ENCODE results near the gene FAM107A.

DNA sequence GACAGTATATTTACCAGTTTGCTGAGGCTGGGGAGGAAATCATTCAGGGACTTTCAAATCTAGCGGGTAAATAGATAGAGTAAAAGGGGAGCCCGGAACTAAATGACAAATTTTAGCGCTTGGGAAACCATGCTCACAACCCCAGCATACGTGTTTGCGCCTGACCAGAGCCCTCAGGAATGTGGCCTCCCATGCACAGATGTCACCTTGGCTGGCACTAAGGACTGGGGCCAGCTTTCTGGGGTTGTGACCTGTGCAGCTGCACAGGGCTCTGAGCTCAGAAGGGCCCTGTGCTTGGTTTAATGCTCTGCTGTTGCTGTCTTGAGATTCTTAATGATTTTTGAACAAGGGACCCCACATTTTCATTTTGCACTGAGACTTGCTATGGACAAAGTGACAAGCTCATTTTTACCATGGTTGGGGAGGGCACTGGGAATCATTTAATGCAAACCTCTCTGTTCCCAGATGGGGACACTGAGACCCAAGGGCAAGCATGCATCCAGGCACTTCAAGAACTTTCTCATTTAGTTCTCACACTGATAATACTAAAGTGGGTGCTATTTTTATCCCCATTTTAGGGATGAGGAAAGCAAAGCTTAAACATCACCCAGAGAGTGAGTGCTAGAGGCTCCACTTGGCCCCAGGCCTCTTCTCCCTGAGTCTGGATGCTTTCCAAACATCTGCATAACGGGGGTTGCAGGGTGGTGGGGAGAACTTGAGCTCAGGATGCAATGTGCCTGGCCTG is 44.1 kb upstream of the FAM107A start:
- TF ChIP-seq, protein P1, sequence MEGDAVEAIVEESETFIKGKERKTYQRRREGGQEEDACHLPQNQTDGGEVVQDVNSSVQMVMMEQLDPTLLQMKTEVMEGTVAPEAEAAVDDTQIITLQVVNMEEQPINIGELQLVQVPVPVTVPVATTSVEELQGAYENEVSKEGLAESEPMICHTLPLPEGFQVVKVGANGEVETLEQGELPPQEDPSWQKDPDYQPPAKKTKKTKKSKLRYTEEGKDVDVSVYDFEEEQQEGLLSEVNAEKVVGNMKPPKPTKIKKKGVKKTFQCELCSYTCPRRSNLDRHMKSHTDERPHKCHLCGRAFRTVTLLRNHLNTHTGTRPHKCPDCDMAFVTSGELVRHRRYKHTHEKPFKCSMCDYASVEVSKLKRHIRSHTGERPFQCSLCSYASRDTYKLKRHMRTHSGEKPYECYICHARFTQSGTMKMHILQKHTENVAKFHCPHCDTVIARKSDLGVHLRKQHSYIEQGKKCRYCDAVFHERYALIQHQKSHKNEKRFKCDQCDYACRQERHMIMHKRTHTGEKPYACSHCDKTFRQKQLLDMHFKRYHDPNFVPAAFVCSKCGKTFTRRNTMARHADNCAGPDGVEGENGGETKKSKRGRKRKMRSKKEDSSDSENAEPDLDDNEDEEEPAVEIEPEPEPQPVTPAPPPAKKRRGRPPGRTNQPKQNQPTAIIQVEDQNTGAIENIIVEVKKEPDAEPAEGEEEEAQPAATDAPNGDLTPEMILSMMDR (conservative IDR thresholded peaks at IDR 0.05; ENCODE audit: low read depth, low read length): no peak
- no peak for TF ChIP-seq EZH2 (IDR thresholded peaks at IDR 0.05; ENCODE audit: borderline replicate concordance, low read depth, low read length, poor library complexity, severe bottlenecking)

All from A673 (cell line).